WERI-Rb-1 (cell line): ENCODE results near the gene RERE.

Experiments
- DNase-seq: peaks from one replicate; pipeline ENCODE4 v3.0.0-alpha.2; 2020
- H3K27ac ChIP-seq: fragments of 250-450 bp; sonication (Bioruptor Pico); 2 replicates; pipeline ENCODE4 v1.5.1; 2020; ENCODE audit warnings: mild to moderate bottlenecking, moderate library complexity
- H3K27me3 ChIP-seq: fragments of 250-450 bp; sonication (Bioruptor Pico); 2 replicates; pipeline ENCODE4 v1.5.1; 2021; ENCODE audit warnings: mild to moderate bottlenecking, low read depth, moderate library complexity; ENCODE audit not compliant: insufficient read depth, severe bottlenecking
- H3K36me3 ChIP-seq: fragments of 250-450 bp; sonication (Bioruptor Pico); 2 replicates; pipeline ENCODE4 v1.5.1; 2020; ENCODE audit warnings: mild to moderate bottlenecking, moderate library complexity
- H3K4me3 ChIP-seq: 2 replicates; pipeline ENCODE4 v1.5.1; 2011; ENCODE audit warnings: low read depth, mild to moderate bottlenecking, control low read depth, low read length
- H3K9me3 ChIP-seq: fragments of 250-450 bp; sonication (Bioruptor Pico); 2 replicates; pipeline ENCODE4 v1.5.1; 2021; ENCODE audit warnings: mild to moderate bottlenecking, moderate library complexity; ENCODE audit not compliant: severe bottlenecking
- CTCF ChIP-seq: IDR thresholded peaks from 2 replicates; pipeline ENCODE4 v1.5.1; 2011; ENCODE audit warnings: low read depth, mild to moderate bottlenecking, control low read depth, inconsistent platforms, low read length

Gene RERE

GRCh38 chr1:8462371-8462892, 355.0 kb downstream of the RERE start:
- H3K9me3 ChIP-seq: no peaks in the 10 kb centered on the region
- H3K27ac ChIP-seq: no peak overlapping the region
- peaks cover 48% of the 10 kb centered on the region for H3K36me3 ChIP-seq
- H3K4me3 ChIP-seq: no peak overlapping the region
- DNase-seq: no peak
- H3K27me3 ChIP-seq: no peaks in the 10 kb centered on the region
- no peak for TF ChIP-seq CTCF

GRCh38 chr1:8461351-8462110, 355.9 kb downstream of the RERE start:
- no peak for DNase-seq
- H3K4me3 ChIP-seq: no peak overlapping the region
- H3K27me3 ChIP-seq: no peaks in the 10 kb centered on the region
- H3K9me3 ChIP-seq: no peaks in the 10 kb centered on the region
- H3K36me3 ChIP-seq: peaks cover 55% of the 10 kb centered on the region
- TF ChIP-seq CTCF: no peak
- no peak overlapping the region for H3K27ac ChIP-seq

- H3K36me3 ChIP-seq: peaks cover 51% of the 10 kb centered on the region
- no peak overlapping the region for H3K4me3 ChIP-seq
- no peaks in the 10 kb centered on the region for H3K9me3 ChIP-seq
- DNase-seq: no peak
- H3K27me3 ChIP-seq: no peaks in the 10 kb centered on the region
- no peak for TF ChIP-seq CTCF
- no peak overlapping the region for H3K27ac ChIP-seq
These were observed 356.7 kb downstream of the RERE start for GRCh38 chr1:8460784-8461183.

GRCh38 chr1:8460132-8460544, 357.3 kb downstream of the RERE start:
- Histone ChIP-seq H3K27ac (no peak overlapping the region), H3K4me3 (no peak overlapping the region), H3K36me3 (peaks cover 51% of the 10 kb centered on the region), H3K27me3 (no peaks in the 10 kb centered on the region), H3K9me3 (no peaks in the 10 kb centered on the region)
- TF ChIP-seq CTCF: no peak
- DNase-seq: no peak

- no peak for TF ChIP-seq CTCF
- H3K27me3 ChIP-seq: no peaks in the 10 kb centered on the region
- no peak overlapping the region for H3K4me3 ChIP-seq
- H3K36me3 ChIP-seq: peaks cover 46% of the 10 kb centered on the region
- H3K27ac ChIP-seq: no peak overlapping the region
- no peak for DNase-seq
- no peaks in the 10 kb centered on the region for H3K9me3 ChIP-seq
These were observed 358.8 kb downstream of the RERE start for GRCh38 chr1:8458607-8459006.
